Mesothelial cell of epicardium (in vitro differentiated cells): ENCODE results near the gene TMEM61. TPM values are rescaled to one million over a fixed set of nuclear protein-coding genes. Genes with fewer than 3 reads are reported as not detected.
"Not testable (repeated sequence)": the region's sequence is repeated elsewhere in the genome, so short reads cannot be mapped to it uniquely, and the experiment has no call there.

Source experiments
- DNase-seq, 2 experiments: peaks; one replicate each; pipeline ENCODE4 v3.0.0; 2021; ENCODE audit warnings: low spot score in 2 of 2; ENCODE audit not compliant: unreplicated experiment in 2 of 2
- H3K27ac Mint-ChIP-seq: 2 replicates; pipeline ENCODE4 v1.8.0; 2021; ENCODE audit warnings: mixed read lengths
- H3K27me3 Mint-ChIP-seq: 2 replicates; pipeline ENCODE4 v1.8.0; 2021; ENCODE audit warnings: low read depth, mixed read lengths
- H3K36me3 Mint-ChIP-seq: 2 replicates; pipeline ENCODE4 v1.8.0; 2021; ENCODE audit warnings: mixed read lengths
- H3K4me1 Mint-ChIP-seq: 2 replicates; pipeline ENCODE4 v1.8.0; 2021; ENCODE audit warnings: mixed read lengths
- H3K4me3 Mint-ChIP-seq: 2 replicates; pipeline ENCODE4 v1.8.0; 2021; ENCODE audit warnings: mild to moderate bottlenecking, moderate library complexity, mixed read lengths
- H3K9me3 Mint-ChIP-seq: 2 replicates; pipeline ENCODE4 v1.8.0; 2021; ENCODE audit warnings: mixed read lengths
- total RNA-seq: library from RNA; stranded (reverse); gene quantifications from 3 replicates; pipeline ENCODE4 v1.2.1, GENCODE V29; 2021
- TF ChIP-seq, protein P1 (sequence below): fragments of 200-600 bp; sonication (generic); IDR thresholded peaks from one replicate; pipeline ENCODE4 v1.5.0; 2021; ENCODE audit warnings: antibody characterized with exemption; ENCODE audit not compliant: unreplicated experiment

Gene TMEM61
- total RNA-seq, 1 donor from 2014 or later: 0.47 TPM

DNA sequence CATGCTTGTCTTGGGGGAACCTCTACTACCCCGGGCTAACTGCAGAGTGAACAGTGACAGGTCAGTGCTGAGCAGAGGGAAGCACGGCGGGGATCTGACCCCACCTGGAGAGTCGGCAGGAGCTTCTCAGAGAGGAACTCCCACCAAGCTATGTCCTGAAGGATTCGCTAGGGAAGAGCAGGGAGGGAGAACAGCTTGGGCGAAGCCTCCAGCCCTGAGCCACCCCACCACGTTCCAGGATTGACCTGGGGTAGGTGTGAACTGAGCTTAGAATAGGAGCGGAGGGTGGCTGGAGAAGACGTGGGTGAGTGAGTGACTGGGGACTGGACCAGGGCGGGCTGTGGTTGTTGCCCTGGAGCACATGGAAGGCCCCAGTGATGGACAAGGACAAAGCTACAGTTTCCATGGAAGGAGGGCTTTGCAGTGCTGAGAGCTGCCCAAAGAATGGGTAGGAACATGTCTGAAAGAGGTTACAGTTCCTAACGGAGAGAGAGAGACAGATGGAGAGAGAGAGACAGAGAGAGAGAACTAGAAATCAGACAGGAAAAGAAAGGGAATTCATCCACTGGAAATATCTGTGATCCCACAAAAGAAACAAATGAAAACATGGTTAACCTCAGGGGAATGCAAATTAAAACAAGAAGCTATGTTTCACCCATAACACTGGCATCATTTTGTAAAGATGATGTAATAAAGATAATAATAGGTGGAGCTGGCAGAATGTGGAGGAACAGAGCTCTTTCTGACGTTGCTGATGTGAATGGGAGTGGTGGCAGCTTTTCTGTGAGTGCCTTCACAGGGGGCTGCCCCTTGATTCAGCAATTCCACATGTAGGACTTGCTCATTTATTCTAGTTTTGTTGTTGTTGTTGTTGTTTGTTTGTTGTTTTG is 35.5 kb downstream of the TMEM61 start:
- Mint-ChIP-seq H3K4me3 (no peak overlapping the region), H3K27ac (no peak overlapping the region), H3K4me1 (no peaks in the 10 kb centered on the region), H3K36me3 (no peaks in the 10 kb centered on the region), H3K9me3 (no peaks in the 10 kb centered on the region), H3K27me3 (peaks cover 14% of the 10 kb centered on the region)
- no peak for DNase-seq
- TF ChIP-seq, protein P1, sequence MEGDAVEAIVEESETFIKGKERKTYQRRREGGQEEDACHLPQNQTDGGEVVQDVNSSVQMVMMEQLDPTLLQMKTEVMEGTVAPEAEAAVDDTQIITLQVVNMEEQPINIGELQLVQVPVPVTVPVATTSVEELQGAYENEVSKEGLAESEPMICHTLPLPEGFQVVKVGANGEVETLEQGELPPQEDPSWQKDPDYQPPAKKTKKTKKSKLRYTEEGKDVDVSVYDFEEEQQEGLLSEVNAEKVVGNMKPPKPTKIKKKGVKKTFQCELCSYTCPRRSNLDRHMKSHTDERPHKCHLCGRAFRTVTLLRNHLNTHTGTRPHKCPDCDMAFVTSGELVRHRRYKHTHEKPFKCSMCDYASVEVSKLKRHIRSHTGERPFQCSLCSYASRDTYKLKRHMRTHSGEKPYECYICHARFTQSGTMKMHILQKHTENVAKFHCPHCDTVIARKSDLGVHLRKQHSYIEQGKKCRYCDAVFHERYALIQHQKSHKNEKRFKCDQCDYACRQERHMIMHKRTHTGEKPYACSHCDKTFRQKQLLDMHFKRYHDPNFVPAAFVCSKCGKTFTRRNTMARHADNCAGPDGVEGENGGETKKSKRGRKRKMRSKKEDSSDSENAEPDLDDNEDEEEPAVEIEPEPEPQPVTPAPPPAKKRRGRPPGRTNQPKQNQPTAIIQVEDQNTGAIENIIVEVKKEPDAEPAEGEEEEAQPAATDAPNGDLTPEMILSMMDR: no peak

GRCh38 chr1:55018395-55018794 is 38.0 kb downstream of the TMEM61 start:
- Mint-ChIP-seq H3K27ac (no peak overlapping the region), H3K27me3 (peaks cover 10% of the 10 kb centered on the region)
- DNase-seq: no peak

DNA sequence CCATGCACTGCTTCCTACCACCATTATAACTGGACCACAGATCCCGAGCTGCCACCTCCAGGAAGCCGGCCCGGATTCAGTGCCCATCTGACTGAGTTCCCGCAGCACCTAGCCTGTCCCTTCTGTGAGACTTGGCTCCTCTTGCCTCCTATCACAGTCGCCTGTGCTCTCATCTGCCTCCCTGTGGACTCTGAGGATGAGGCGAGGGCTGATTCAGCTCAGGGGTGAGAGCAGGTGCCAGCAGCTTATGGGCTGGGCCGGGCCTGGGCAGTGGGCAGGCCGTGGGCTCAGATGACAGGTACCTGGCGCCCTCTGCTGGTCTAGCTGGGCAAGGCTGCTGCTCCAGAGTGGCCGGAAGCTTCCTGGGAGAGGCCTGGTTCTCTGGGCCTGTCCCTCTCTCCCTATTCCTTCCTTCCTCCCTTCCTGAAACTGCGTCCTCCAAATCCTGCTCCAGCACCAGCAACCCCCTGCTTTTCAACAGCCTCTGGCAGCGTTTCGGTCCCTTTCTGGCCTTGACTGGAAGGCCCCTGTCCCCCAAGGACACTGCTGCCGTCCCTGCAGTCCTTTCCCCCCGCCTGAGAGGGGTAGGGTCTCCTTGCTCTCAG is 41.6 kb downstream of the TMEM61 start:
- Mint-ChIP-seq H3K9me3 (no peaks in the 10 kb centered on the region), H3K4me1 (peaks cover 4% of the 10 kb centered on the region), H3K4me3 (no peak overlapping the region), H3K27ac (no peak overlapping the region), H3K27me3 (no peaks in the 10 kb centered on the region), H3K36me3 (no peaks in the 10 kb centered on the region)
- peak; percentile 75 to 93 for DNase-seq
- TF ChIP-seq, protein P1: peak; percentile 85

More at GRCh38 chr1:55018395-55018794, 38.0 kb downstream of the TMEM61 start:
- Mint-ChIP-seq H3K4me3 (no peak overlapping the region), H3K9me3 (no peaks in the 10 kb centered on the region), H3K36me3 (no peaks in the 10 kb centered on the region), H3K4me1 (no peaks in the 10 kb centered on the region)
- TF ChIP-seq, protein P1: no peak

GRCh38 chr1:55024163-55024562 is 43.7 kb downstream of the TMEM61 start:
- H3K9me3 Mint-ChIP-seq, H3K36me3 Mint-ChIP-seq, H3K27ac Mint-ChIP-seq, H3K4me1 Mint-ChIP-seq, H3K4me3 Mint-ChIP-seq, DNase-seq, H3K27me3 Mint-ChIP-seq: not testable (repeated sequence)

- not testable (repeated sequence) for H3K4me3 Mint-ChIP-seq, H3K27me3 Mint-ChIP-seq, H3K9me3 Mint-ChIP-seq, H3K4me1 Mint-ChIP-seq, H3K36me3 Mint-ChIP-seq, DNase-seq, H3K27ac Mint-ChIP-seq
Measured at GRCh38 chr1:55026682-55027081, 46.3 kb downstream of the TMEM61 start.

DNA sequence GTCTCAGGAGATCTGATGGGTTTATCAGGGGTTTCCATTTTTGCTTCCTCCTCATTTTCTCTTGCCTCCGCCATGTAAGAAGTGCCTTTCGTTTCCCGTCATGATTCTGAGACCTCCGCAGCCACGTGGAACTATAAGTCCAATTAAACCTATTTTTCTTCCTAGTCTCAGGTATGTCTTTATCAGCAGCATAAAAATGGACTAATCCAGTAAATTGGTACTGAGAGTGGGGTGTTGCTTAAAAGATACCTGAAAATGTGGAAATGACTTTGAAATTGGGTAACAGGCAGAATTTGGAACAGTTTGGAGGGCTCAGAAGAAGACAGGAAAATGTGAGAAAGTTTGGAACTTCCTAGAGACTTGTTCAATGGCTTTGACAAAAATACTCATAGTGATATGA is 50.7 kb downstream of the TMEM61 start:
- H3K4me3 Mint-ChIP-seq, DNase-seq, H3K4me1 Mint-ChIP-seq, H3K9me3 Mint-ChIP-seq, H3K27ac Mint-ChIP-seq, H3K36me3 Mint-ChIP-seq: not testable (repeated sequence)
- peaks cover 16% of the 10 kb centered on the region for H3K27me3 Mint-ChIP-seq

DNA sequence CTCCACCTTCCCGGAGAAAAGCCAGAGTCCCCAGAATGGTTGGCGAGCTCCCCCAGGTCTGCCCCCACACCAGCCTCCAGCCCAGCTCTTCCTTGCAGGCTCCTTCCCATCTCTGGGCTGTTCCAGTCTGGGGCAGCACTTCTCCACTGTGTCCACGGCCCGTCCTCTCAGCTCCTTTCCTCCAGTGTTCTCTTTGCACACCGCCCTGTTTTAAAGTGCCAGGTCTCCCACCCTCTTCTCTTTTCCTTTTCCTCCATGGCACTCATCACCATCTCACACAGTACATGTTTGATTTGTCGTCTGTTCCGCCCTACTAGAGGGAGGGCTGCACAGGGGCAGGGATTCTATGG is 52.8 kb downstream of the TMEM61 start:
- DNase-seq: no peak
- TF ChIP-seq, protein P1: no peak
- no peak overlapping the region for H3K4me3 Mint-ChIP-seq
- H3K4me1 Mint-ChIP-seq: no peaks in the 10 kb centered on the region
- no peaks in the 10 kb centered on the region for H3K9me3 Mint-ChIP-seq
- no peak overlapping the region for H3K27ac Mint-ChIP-seq
- H3K27me3 Mint-ChIP-seq: peaks cover 36% of the 10 kb centered on the region
- no peaks in the 10 kb centered on the region for H3K36me3 Mint-ChIP-seq
